Measurements from ENCODE around the gene TMEM247. TPM values are rescaled to one million over a fixed set of nuclear protein-coding genes. Genes with fewer than 3 reads are reported as not detected.

The TMEM247 gene
- total and polyA plus RNA-seq, 2 donors (not counting 1 experiment from before 2014, with no cell fraction given): not detected

GRCh38 chr2:46525522-46526155, 46.3 kb downstream of the TMEM247 start:
- H3K79me2 ChIP-seq (ENCODE audit: control insufficient read depth, insufficient read depth, low read length): no peaks in the 10 kb centered on the region
- H2AFZ ChIP-seq (ENCODE audit: low read length): no peak overlapping the region

GRCh38 chr2:46528880-46529279, 49.5 kb downstream of the TMEM247 start:
- Histone ChIP-seq H3K9me3 (ENCODE audit: control insufficient read depth, insufficient read depth, low read depth, low read length) (no peaks in the 10 kb centered on the region), H3K36me3 (ENCODE audit: control insufficient read depth, insufficient read depth, low read length) (no peaks in the 10 kb centered on the region), H3K79me2 (ENCODE audit: control insufficient read depth, insufficient read depth, low read length) (no peaks in the 10 kb centered on the region), H3K4me1 (ENCODE audit: control insufficient read depth, extremely low read depth, insufficient read depth, low read length) (no peaks in the 10 kb centered on the region), H3K27me3 (ENCODE audit: control insufficient read depth, insufficient read depth, low read length) (no peaks in the 10 kb centered on the region), H3K4me3 (replicated peaks in 1 of 4; ENCODE audit: control extremely low read depth in 1 of 4, insufficient read depth in 1 of 4, low read depth in 3 of 4, low read length in 4 of 4) (no peak overlapping the region), H4K20me1 (ENCODE audit: control insufficient read depth, extremely low read depth, insufficient read depth, low read length) (no peaks in the 10 kb centered on the region), H3K4me2 (ENCODE audit: extremely low read depth, insufficient read depth, low read length) (no peak overlapping the region), H2AFZ (ENCODE audit: low read length) (no peak overlapping the region), H3K27ac (ENCODE audit: insufficient read depth, low read length) (no peak overlapping the region), H3K9ac (ENCODE audit: insufficient read depth, low read length) (no peak overlapping the region)
- DNase-seq (ENCODE audit: low read depth in 2 of 2): no peak
- TF ChIP-seq CTCF (conservative IDR thresholded peaks at IDR 0.05 in 1 of 2, IDR thresholded peaks at IDR 0.05 in 1 of 2; ENCODE audit: low read depth in 1 of 2, low read length in 2 of 2): no peak
- no peak for TF ChIP-seq EZH2 (IDR thresholded peaks at IDR 0.05; ENCODE audit: low read length, missing control alignments)

More at GRCh38 chr2:46525522-46526155, 46.3 kb downstream of the TMEM247 start:
- Histone ChIP-seq H3K4me2 (ENCODE audit: extremely low read depth, insufficient read depth, low read length) (no peak overlapping the region), H3K36me3 (ENCODE audit: control insufficient read depth, insufficient read depth, low read length) (no peaks in the 10 kb centered on the region), H3K27ac (ENCODE audit: insufficient read depth, low read length) (no peak overlapping the region), H3K4me1 (ENCODE audit: control insufficient read depth, extremely low read depth, insufficient read depth, low read length) (peaks cover 6% of the 10 kb centered on the region), H3K4me3 (replicated peaks in 1 of 4; ENCODE audit: control extremely low read depth in 1 of 4, insufficient read depth in 1 of 4, low read depth in 3 of 4, low read length in 4 of 4) (no peak overlapping the region), H3K27me3 (ENCODE audit: control insufficient read depth, insufficient read depth, low read length) (no peaks in the 10 kb centered on the region), H3K9ac (ENCODE audit: insufficient read depth, low read length) (no peak overlapping the region), H4K20me1 (ENCODE audit: control insufficient read depth, extremely low read depth, insufficient read depth, low read length) (no peaks in the 10 kb centered on the region), H3K9me3 (ENCODE audit: control insufficient read depth, insufficient read depth, low read depth, low read length) (no peaks in the 10 kb centered on the region)
- DNase-seq (ENCODE audit: low read depth in 2 of 2): no peak
- no peak for TF ChIP-seq EZH2 (IDR thresholded peaks at IDR 0.05; ENCODE audit: low read length, missing control alignments)
- TF ChIP-seq CTCF (conservative IDR thresholded peaks at IDR 0.05 in 1 of 2, IDR thresholded peaks at IDR 0.05 in 1 of 2; ENCODE audit: low read depth in 1 of 2, low read length in 2 of 2): no peak

GRCh38 chr2:46530639-46531038, 51.3 kb downstream of the TMEM247 start:
- DNase-seq (ENCODE audit: low read depth in 2 of 2): no peak
- no peak overlapping the region for H3K9ac ChIP-seq (ENCODE audit: insufficient read depth, low read length)
- H3K9me3 ChIP-seq (ENCODE audit: control insufficient read depth, insufficient read depth, low read depth, low read length): no peaks in the 10 kb centered on the region
- no peaks in the 10 kb centered on the region for H3K4me1 ChIP-seq (ENCODE audit: control insufficient read depth, extremely low read depth, insufficient read depth, low read length)
- H3K36me3 ChIP-seq (ENCODE audit: control insufficient read depth, insufficient read depth, low read length): no peaks in the 10 kb centered on the region
- no peak overlapping the region for H3K4me3 ChIP-seq (replicated peaks in 1 of 4; ENCODE audit: control extremely low read depth in 1 of 4, insufficient read depth in 1 of 4, low read depth in 3 of 4, low read length in 4 of 4)
- H3K4me2 ChIP-seq (ENCODE audit: extremely low read depth, insufficient read depth, low read length): no peak overlapping the region
- TF ChIP-seq CTCF (conservative IDR thresholded peaks at IDR 0.05 in 1 of 2, IDR thresholded peaks at IDR 0.05 in 1 of 2; ENCODE audit: low read depth in 1 of 2, low read length in 2 of 2) (no peak), EZH2 (IDR thresholded peaks at IDR 0.05; ENCODE audit: low read length, missing control alignments) (no peak)
- no peak overlapping the region for H3K27ac ChIP-seq (ENCODE audit: insufficient read depth, low read length)
- H2AFZ ChIP-seq (ENCODE audit: low read length): no peak overlapping the region
- H3K27me3 ChIP-seq (ENCODE audit: control insufficient read depth, insufficient read depth, low read length): no peaks in the 10 kb centered on the region
- no peaks in the 10 kb centered on the region for H3K79me2 ChIP-seq (ENCODE audit: control insufficient read depth, insufficient read depth, low read length)
- no peaks in the 10 kb centered on the region for H4K20me1 ChIP-seq (ENCODE audit: control insufficient read depth, extremely low read depth, insufficient read depth, low read length)
